ENCODE results near the gene P2RY8. TPM values are rescaled to one million over a fixed set of nuclear protein-coding genes. Genes with fewer than 3 reads are reported as not detected.
A peak's percentile ranks its signal among the peaks of the same experiment; 100 is the strongest.
"Not testable (repeated sequence)": the region's sequence is repeated elsewhere in the genome, so short reads cannot be mapped to it uniquely, and the experiment has no call there.

P2RY8 gene
- total RNA-seq, 1 donor from 2014 or later, result 2.5 TPM

GRCh38 chrX:1522905-1523304, 14.1 kb downstream of the P2RY8 start:
- DNase-seq (ENCODE audit: low spot score), result not testable (repeated sequence)

GRCh38 chrX:1521459-1521956, 15.5 kb downstream of the P2RY8 start:
- DNase-seq (ENCODE audit: low spot score), result no peak

DNA sequence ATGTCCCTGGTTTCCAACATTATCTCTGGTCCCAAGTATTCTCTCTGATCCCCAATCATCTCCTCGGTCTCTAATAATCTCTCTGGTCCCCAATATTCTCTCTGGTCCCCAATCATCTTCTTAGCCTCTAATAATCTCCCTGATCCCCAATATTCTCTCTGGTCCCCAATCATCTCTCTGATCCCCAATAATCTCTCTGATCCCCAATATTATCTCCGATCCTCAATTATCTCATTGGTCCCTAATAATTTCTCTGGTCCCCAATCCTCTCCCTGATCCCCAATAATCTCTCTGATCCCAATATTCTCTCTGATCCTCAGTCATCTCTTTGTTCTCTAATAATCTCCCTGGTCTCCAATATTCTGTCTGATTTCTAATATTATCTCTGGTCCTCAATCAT, 16.6 kb downstream of the P2RY8 start:
- no peak for DNase-seq (ENCODE audit: low spot score)

- no peak for DNase-seq (ENCODE audit: low spot score)
Measured at GRCh38 chrX:1519022-1519497, 17.9 kb downstream of the P2RY8 start.

DNA sequence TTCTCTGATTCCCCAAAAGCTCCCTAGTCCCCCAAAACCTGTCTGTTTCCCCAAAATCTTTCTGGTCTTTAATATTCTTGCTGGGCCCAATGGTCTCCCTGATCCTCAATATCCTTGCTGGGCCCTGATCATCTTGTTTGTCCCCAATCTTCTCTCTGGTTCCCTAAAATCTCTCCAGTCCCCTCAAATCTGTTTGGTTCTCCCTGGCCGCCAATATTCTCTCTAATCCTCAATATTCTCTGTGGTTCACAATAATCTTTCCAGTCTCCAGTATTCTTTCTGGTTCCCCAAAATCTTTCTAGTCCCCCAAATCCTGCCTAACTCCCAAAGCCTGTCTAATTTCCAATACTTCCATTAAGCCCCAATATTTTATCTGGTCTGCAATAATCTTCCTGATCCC, 18.5 kb downstream of the P2RY8 start:
- no peak for DNase-seq (ENCODE audit: low spot score)

- DNase-seq (ENCODE audit: low spot score), result no peak
Measured at GRCh38 chrX:1516596-1517104, 20.3 kb downstream of the P2RY8 start.

- no peak for DNase-seq (ENCODE audit: low spot score)
Measured at GRCh38 chrX:1511829-1512228, 25.2 kb downstream of the P2RY8 start.

DNA sequence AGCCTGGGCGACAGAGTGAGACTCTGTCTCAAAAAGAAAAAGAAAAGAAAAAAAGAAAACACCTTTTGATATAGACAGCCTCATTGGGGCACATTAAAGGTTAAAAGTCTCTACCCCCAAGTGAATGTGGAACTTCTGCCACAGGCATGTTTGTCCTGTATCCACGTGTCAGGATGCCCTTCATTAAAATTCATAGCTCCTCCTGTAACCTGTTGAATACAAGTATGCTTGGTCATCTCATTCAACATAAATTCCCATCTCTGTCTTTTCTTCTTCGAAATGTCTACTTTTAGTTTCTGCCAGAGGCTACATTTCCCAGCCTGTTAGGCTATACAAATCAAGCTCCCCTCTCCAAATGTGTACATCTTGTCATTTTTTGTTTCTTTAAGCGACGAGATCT, 25.8 kb downstream of the P2RY8 start:
- no peak for DNase-seq (ENCODE audit: low spot score)

DNA sequence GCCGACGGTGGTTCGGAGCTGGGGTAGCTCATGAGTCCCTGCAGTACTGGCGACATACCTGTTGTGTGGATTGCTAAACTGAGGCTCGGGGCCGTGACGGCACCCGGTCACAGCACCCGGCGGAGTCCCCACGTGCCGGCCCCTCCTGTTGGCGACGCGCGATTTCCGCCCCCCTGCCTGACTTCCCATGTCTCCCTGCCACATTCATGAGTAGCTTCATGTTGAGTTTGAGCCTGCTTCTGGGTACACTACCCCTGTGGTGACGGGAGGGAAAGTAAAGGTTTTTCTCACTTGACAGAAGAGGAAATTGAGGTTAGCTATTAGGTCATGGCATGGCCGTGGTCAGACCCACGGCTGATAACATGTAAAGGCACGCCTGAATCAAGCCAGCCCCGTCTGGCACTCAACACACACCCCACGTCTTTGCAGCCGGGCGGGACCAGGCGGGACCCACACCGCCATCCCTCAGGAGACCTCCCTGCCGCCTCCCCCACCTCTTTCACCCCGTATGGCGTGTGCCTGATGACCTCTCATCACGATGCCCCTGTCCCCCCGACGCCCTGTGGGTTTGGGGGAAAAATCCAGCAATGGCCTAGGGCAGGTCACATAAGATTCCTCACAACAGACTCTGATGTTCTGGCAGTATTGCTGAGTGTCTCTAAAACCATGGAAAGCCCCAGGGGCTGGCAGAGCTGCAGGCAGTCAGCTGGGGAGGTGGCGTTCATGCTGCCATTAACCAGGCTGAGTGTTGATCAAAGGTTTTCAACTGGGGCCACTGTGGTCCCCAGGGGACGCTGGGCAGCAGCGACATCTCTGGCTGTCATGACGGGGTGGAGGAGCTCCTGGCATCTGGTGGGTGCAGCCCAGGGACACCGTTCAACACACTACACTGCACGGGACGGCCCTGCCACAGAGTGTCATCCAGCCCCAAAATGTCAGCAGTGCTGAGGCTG, 29.2 kb downstream of the P2RY8 start:
- DNase-seq (ENCODE audit: low spot score), result peak; percentile 88

- DNase-seq (ENCODE audit: low spot score), result no peak
Measured at GRCh38 chrX:1506916-1507315, 30.1 kb downstream of the P2RY8 start.

DNA sequence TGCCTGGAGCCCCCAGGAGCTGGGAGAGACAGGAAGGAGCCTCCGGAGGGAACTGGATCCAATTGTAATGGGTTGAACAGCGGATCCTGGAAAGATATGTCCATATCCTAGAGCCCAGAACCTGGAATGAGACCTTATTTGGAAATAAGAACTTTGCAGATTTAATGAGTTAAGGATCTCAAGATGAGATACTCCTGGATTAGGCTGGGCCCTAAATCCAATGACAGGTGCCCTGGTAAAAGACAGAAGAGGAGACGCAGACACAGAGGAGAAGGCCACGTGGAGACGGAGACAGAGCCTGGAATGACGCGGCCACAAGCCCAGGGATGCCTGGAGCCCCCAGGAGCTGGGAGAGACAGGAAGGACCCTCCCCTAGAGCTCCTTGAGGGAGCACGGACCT, 34.1 kb downstream of the P2RY8 start:
- DNase-seq (ENCODE audit: low spot score), result no peak

- DNase-seq (ENCODE audit: low spot score), result peak; percentile 53
Measured at GRCh38 chrX:1502241-1502640, 34.7 kb downstream of the P2RY8 start.

DNA sequence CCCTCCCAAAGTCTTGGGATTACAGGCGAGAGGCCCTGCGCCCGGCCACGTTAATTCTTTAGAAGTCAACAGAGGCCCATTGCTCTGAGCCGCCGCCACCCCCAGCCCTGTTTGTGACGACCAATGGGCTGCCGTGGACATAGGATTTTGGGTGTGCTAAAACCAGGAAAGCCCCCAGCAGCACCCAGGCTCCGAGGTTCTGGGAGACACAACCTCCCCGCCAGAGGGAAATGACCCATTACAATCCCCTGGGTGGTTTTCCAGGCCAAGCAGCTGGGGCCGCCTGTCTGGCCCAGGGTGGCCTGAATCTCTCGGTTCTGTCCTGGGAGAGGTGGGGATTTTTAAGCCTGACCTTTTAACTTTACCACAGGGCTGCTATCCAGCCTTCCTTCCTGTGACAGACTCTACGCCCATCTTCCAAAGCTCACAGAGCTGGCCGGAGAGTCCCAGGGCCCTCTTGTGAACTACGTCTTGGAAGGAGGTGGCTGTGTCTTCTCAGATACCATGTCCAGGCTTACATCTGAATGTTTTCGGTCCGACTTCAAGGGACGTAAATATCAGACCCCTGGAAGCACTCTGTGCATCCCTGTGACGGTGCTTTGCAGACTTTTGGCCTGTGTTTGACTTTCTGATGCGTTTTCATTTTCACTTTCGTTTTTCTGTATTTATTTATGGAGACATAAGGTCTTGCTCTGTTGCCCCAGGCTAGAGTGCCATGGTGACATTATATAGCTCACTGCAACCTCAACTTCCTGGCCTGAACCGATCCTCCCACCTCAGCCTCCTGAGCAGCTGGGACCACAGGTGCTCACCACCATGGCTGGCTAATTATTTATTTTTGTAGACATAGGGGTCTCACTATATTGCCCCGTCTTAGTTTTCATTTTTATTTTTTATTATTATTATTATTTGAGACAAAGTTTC, 36.0 kb downstream of the P2RY8 start:
- DNase-seq (ENCODE audit: low spot score), result peak; percentile 76

- no peak for DNase-seq (ENCODE audit: low spot score)
Measured at GRCh38 chrX:1496076-1496475, 40.9 kb downstream of the P2RY8 start.

DNA sequence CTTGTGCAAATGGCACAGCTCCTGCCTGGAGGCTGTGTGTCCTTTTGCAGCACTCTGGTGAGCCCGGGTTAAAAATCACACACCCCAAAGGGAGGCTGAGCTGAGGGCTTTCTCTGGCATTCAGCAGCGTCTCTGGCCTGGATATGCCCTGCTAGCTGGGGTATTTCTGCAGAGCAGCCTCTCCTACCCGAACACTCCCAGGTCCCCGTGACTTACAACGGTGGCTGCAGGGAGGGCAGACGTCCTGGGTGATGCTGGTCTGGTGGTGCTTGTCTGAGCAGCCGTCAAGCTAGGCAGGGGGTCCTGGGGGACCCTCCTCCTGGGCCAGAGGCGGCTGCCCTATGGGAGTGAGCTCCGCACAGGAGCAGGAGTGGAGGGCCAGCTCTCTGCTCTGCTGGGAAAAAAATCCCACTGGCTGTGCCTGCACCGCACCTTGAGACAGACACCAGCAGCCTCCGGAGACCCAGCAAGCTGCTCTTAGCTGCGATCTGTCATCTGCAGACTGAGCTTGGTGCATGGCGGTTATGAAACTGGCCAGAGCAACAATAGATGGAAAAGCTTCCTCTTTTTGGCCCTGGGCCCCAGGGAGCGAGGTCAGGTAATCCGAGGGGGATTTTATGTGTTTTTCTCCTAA, 43.0 kb downstream of the P2RY8 start:
- DNase-seq (ENCODE audit: low spot score), result no peak

DNA sequence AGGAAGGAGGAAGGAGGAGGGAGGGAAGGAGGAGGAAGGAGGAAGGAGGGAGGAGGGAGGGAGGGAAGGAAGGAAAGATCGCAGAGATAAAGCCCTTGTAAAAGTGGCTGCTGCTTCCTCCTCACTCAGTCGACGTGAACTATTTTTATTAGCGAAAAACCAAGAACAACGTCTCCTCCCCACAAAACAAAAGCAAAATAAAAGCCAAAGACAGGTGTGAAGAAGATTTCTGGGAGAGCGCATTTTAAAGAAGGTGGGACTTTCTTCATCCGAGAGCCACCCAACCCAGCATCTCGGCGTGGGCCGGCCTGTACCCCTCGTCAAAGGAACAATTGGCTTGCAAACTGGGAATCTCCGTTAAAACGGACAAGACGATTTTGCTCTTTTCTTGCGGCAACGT, 43.6 kb downstream of the P2RY8 start:
- DNase-seq (ENCODE audit: low spot score), result no peak

DNA sequence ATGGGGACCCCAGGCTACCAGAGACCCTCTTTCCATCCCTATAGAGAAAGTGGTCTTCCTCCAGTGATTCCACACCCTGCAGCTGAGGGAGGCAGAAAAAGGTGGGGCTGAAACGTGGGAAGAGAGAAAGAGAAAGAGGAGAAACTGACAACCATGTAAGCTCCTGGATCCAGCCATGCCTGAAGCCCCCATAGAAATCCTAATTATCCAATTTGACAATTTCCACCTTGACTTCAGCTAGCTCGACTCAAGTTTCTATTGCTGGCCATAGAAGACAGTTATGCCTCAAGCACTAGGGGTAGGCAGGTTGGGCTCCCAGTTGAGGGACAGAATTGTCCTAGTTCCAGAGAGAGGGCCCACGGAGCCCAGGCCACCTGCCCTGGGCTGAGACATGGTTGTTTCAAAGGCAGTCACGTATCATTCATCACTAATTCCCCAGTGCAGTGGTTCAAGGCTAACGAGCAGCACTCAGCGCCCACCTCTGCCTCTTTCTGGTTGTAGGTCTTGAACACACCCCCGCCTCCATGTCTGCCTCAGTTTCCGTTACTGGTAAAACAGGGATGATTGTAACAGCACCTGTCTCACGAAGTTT, 44.5 kb downstream of the P2RY8 start:
- DNase-seq (ENCODE audit: low spot score), result no peak

- DNase-seq (ENCODE audit: low spot score), result no peak
Measured at GRCh38 chrX:1491851-1492349, 45.1 kb downstream of the P2RY8 start.

GRCh38 chrX:1491248-1491647, 45.7 kb downstream of the P2RY8 start:
- DNase-seq (ENCODE audit: low spot score), result not testable (repeated sequence)

GRCh38 chrX:1490723-1491122, 46.3 kb downstream of the P2RY8 start:
- not testable (repeated sequence) for DNase-seq (ENCODE audit: low spot score)

Measured in mesenteric fat pad (tissue), 1 donor.